OCI-LY3 (cell line): ENCODE results near the gene CYP2W1.

Experiments
- EZH2phosphoT487 ChIP-seq: fragments of 200-600 bp; shearing (Covaris generic); IDR thresholded peaks from 2 replicates; pipeline ENCODE4 v1.6.1; 2018; ENCODE audit warnings: antibody characterized with exemption, mixed run types, low read depth
- TF ChIP-seq, protein P1 (sequence below): fragments of 200-600, 300-600 bp; sonication (generic); IDR thresholded peaks from 2 replicates; pipeline ENCODE4 v1.5.1; 2014; ENCODE audit warnings: antibody characterized with exemption, low read length, low read depth

DNA sequence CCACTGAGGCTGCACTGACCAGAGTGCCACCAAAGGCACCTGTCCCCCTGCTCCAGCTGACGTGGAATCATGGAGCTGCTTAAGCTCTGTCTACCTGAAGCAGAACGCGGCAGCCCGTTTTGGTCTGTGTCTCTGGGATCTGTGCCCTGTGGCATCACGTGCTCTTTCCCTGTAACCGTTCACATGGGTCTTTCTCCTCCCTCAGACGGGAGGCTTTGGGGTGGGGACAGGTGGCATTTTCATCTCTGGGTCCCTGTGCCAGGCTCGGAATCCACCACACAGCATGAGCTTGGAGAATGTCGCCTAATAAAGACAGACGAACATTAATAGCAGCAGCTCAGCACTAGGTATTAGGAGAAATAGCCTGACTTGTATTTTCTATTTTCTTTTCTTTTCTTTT is 26.9 kb upstream of the CYP2W1 start:
- TF ChIP-seq, protein P1, sequence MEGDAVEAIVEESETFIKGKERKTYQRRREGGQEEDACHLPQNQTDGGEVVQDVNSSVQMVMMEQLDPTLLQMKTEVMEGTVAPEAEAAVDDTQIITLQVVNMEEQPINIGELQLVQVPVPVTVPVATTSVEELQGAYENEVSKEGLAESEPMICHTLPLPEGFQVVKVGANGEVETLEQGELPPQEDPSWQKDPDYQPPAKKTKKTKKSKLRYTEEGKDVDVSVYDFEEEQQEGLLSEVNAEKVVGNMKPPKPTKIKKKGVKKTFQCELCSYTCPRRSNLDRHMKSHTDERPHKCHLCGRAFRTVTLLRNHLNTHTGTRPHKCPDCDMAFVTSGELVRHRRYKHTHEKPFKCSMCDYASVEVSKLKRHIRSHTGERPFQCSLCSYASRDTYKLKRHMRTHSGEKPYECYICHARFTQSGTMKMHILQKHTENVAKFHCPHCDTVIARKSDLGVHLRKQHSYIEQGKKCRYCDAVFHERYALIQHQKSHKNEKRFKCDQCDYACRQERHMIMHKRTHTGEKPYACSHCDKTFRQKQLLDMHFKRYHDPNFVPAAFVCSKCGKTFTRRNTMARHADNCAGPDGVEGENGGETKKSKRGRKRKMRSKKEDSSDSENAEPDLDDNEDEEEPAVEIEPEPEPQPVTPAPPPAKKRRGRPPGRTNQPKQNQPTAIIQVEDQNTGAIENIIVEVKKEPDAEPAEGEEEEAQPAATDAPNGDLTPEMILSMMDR = no peak
- no peak for TF ChIP-seq EZH2phosphoT487
